Body of pancreas (tissue), 4 donors: ENCODE measurements around the gene SVEP1. TPM values are rescaled to one million over a fixed set of nuclear protein-coding genes. Genes with fewer than 3 reads are reported as not detected.

Experiments used
- ATAC-seq: fragments of 150-250 bp; one replicate; pipeline ENCODE4 v1.9.1; 2016
- DNase-seq, 4 donors: peaks; one replicate each; pipeline ENCODE4 v3.0.0-alpha.2; 2019
- H3K27ac ChIP-seq, 4 donors: fragments of 200-600 bp; sonication (generic); 1 replicate in 3 of 4; 2 replicates in 1 of 4; pipeline versions ENCODE4 v1.5.1 to v1.6.1; 2016 to 2019; ENCODE audit warnings: mild to moderate bottlenecking in 1 of 4, mixed read lengths in 1 of 4, moderate library complexity in 1 of 4
- H3K27me3 ChIP-seq, 2 donors: fragments of 200-600 bp; sonication (generic); one replicate each; pipeline ENCODE4 v1.6.0; 2016; ENCODE audit warnings: mild to moderate bottlenecking in 1 of 2
- H3K36me3 ChIP-seq, 2 donors: fragments of 200-600 bp; sonication (generic); replicated peaks in 1 of 2; 2 replicates each; pipeline ENCODE4 v1.5.1; 2016; ENCODE audit warnings: low read depth in 2 of 2; ENCODE audit not compliant: insufficient read depth in 1 of 2
- H3K4me1 ChIP-seq: fragments of 200-600 bp; sonication (generic); one replicate; pipeline ENCODE4 v1.6.0; 2016
- H3K4me3 ChIP-seq, 2 donors: fragments of 200-600 bp; sonication (generic); 1 replicate in 1 of 2; 2 replicates in 1 of 2; pipeline ENCODE4 v1.5.1; 2016 to 2019
- H3K9me3 ChIP-seq, 3 donors: fragments of 200-600 bp; sonication (generic); 1 replicate in 2 of 3; 2 replicates in 1 of 3; pipeline ENCODE4 v1.5.1; 2016
- POLR2A ChIP-seq, 3 donors: fragments of 450-650 bp; IDR thresholded peaks; one replicate each; pipeline ENCODE4 v1.6.1; 2016; ENCODE audit warnings: antibody characterized with exemption in 3 of 3, mild to moderate bottlenecking in 2 of 3
- WGBS, 2 donors: methylation state at CpG; one replicate each; pipeline ENCODE4 v1.1.5; 2017; 5-methylcytosine and 5-hydroxymethylcytosine counted together
- intact Hi-C: fragments of 100-400 bp; cut with DNase I; formaldehyde crosslinking; loops from one replicate; pipeline ENCODE4 v1.15.1; 2023
- total RNA-seq, 2 donors: library from RNA; depleted of rRNA; stranded (reverse); fragments of >200 nt; gene quantifications; one replicate each; pipeline ENCODE4 v1.1.0, GENCODE V29; 2016
- TF ChIP-seq, protein P1 (sequence below), 7 experiments: fragments of 450-650 bp in 4 of 7; fragments of 200-600 bp in 3 of 7; sonication (generic) in 3 of 7; IDR thresholded peaks; one replicate each; pipeline ENCODE4 v1.5.1; 2016 to 2019; ENCODE audit warnings: antibody characterized with exemption in 7 of 7

SVEP1 gene
- total RNA-seq, 2 donors from 2014 or later = 23.7 to 34.0 TPM

DNA sequence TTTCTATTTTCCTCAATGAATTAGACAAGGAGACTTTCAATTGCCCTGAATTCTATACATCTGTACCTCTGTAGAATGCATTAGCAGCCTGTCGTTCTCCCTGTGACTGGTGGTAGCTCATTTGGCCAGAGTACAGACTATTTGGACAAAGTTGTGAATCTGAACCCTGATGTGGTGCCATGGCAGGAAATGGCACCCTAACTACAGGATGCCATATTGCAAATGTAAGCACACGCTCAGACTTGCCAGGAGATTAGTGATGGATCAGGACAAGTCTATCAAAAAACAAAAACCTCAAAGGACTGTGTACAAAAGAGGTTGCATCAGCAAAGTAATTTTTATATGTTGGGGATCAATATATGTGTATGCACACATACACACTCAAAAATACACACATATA, 58.3 kb downstream of the SVEP1 start:
- intact Hi-C loops = no loop called here
- Histone ChIP-seq H3K36me3 (no peaks in the 10 kb centered on the region), H3K9me3 (no peaks in the 10 kb centered on the region), H3K4me3 (no peak overlapping the region), H3K27me3 (no peaks in the 10 kb centered on the region), H3K27ac (no peak overlapping the region), H3K4me1 (no peaks in the 10 kb centered on the region)
- ATAC-seq = no peak
- WGBS, 2 donors = 61 to 77% methylated on average over 2 of the region's 2 CpGs
- DNase-seq = no peak
- no peak for TF ChIP-seq POLR2A (IDR thresholded peaks at IDR 0.05)
- TF ChIP-seq, protein P1, sequence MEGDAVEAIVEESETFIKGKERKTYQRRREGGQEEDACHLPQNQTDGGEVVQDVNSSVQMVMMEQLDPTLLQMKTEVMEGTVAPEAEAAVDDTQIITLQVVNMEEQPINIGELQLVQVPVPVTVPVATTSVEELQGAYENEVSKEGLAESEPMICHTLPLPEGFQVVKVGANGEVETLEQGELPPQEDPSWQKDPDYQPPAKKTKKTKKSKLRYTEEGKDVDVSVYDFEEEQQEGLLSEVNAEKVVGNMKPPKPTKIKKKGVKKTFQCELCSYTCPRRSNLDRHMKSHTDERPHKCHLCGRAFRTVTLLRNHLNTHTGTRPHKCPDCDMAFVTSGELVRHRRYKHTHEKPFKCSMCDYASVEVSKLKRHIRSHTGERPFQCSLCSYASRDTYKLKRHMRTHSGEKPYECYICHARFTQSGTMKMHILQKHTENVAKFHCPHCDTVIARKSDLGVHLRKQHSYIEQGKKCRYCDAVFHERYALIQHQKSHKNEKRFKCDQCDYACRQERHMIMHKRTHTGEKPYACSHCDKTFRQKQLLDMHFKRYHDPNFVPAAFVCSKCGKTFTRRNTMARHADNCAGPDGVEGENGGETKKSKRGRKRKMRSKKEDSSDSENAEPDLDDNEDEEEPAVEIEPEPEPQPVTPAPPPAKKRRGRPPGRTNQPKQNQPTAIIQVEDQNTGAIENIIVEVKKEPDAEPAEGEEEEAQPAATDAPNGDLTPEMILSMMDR (IDR thresholded peaks at IDR 0.05) = no peak

DNA sequence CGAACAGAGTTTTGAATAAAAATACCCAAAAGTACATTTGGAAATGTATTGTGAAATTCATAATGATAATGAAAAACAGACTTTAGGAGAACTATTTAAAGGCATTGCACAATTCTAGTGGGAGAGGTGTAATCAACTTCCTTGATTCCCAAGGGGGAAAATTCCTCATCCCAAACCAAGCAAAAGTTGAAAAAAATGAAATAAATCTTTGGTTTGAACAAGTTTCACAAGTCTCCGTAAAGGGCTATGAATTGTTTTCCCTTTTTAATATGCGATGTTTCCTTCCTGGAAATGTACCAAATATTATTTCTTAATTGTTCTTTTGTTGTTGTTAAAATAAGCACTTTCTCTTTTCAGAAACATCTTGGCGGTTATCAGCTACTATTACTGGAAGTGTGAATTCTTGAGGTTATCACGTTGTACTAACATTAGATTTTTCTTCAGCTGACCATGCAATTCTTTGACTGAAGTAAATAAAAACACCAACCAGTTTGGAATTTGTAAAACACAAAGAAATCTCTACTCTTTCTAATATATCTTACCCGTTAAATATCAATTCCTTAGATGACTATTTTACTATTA, 59.3 kb downstream of the SVEP1 start:
- 63 to 69% methylated on average over 6 of the region's 6 CpGs for WGBS, 2 donors
- Histone ChIP-seq H3K27ac (no peak overlapping the region), H3K27me3 (no peaks in the 10 kb centered on the region), H3K9me3 (no peaks in the 10 kb centered on the region), H3K4me3 (no peak overlapping the region), H3K36me3 (no peaks in the 10 kb centered on the region), H3K4me1 (no peaks in the 10 kb centered on the region)
- no peak for ATAC-seq
- intact Hi-C loops = no loop called here
- TF ChIP-seq, protein P1 (IDR thresholded peaks at IDR 0.05) = no peak
- no peak for TF ChIP-seq POLR2A (IDR thresholded peaks at IDR 0.05)
- DNase-seq = no peak

DNA sequence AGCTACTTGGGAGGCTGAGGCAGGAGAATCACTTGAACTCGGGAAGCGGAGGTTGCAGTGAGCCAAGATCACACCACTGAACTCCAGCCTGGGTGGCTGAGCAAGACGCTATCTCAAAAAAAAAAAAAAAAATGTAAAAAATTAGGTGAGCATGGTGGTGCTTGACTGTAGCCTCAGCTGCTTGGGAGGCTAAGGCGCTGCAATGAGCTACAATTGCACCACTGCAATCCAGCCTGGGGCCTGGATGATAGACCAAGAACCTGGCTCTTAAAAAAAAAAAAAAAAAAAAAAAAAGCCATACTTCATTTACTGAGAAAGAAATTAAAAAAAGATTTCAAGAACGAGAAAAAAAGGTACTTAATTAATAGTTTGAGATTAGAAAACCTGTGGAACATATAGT, 62.1 kb downstream of the SVEP1 start:
- H3K36me3 ChIP-seq = no peaks in the 10 kb centered on the region
- 76 to 83% methylated on average over 5 of the region's 5 CpGs for WGBS, 2 donors
- intact Hi-C loops = no loop called here

DNA sequence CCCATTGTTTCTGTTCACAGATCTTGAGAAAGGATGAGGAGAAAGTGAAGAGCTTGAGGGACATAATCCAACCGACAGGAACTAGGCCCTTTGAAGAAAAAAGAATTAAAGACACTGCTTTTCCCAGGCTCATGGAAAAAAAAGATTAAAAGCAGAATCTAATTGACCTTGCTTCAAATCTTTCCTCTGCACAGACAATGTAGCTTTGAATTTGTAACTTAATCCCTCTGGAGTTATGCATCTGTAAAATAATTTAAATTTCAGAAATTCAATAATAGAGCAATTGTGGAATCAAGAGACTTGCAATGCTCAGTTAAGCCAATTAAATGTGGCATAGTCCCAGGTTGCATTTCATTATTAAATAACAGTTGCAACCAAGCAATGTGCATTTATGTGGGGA, 64.6 kb downstream of the SVEP1 start:
- DNase-seq (no peak), ATAC-seq (no peak)
- intact Hi-C loops = no loop called here
- Histone ChIP-seq H3K4me1 (no peaks in the 10 kb centered on the region), H3K27me3 (no peaks in the 10 kb centered on the region), H3K36me3 (no peaks in the 10 kb centered on the region), H3K27ac (no peak overlapping the region), H3K9me3 (no peaks in the 10 kb centered on the region), H3K4me3 (no peak overlapping the region)
- WGBS, 2 donors = 54% methylated on average over 1 of the region's 1 CpG
- TF ChIP-seq POLR2A (IDR thresholded peaks at IDR 0.05) = no peak
- TF ChIP-seq, protein P1 (IDR thresholded peaks at IDR 0.05) = no peak

More for the DNA sequence above, 62.1 kb downstream of the SVEP1 start:
- Histone ChIP-seq H3K27me3 (no peaks in the 10 kb centered on the region), H3K9me3 (no peaks in the 10 kb centered on the region), H3K4me3 (no peak overlapping the region), H3K27ac (no peak overlapping the region), H3K4me1 (no peaks in the 10 kb centered on the region)
- DNase-seq = no peak
- no peak for ATAC-seq
- TF ChIP-seq, protein P1 (IDR thresholded peaks at IDR 0.05) = no peak
- no peak for TF ChIP-seq POLR2A (IDR thresholded peaks at IDR 0.05)

DNA sequence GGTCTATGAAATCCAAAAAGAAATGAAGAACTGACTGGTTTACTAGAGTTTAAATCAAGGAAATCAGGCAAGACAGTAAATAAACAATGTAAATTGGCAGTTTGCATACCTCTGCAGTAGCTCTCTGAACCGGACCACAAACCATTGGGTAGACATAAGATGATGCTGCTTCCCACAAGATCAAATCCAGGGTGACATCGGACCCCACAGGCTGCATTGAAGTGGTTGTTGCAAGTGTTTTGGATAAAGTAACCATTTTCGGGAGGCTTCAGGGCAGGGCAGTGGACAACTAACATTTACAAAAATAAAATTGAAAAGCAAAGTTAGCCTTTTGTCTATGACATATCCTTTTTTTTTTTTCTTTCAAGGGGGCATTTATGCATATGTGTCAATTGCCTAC, 66.7 kb downstream of the SVEP1 start:
- WGBS, 2 donors = 56 to 68% methylated on average over 3 of the region's 3 CpGs
- Histone ChIP-seq H3K4me3 (no peak overlapping the region), H3K27me3 (no peaks in the 10 kb centered on the region), H3K4me1 (no peaks in the 10 kb centered on the region), H3K36me3 (no peaks in the 10 kb centered on the region), H3K27ac (no peak overlapping the region), H3K9me3 (no peaks in the 10 kb centered on the region)
- no peak for DNase-seq
- no peak for ATAC-seq
- TF ChIP-seq, protein P1 (IDR thresholded peaks at IDR 0.05) = no peak
- no peak for TF ChIP-seq POLR2A (IDR thresholded peaks at IDR 0.05)
- intact Hi-C loops = no loop called here
